Femur (tissue), 1 donor: Measurements from ENCODE around the gene KIF26A.

Experiments used
- DNase-seq: peaks from one replicate; pipeline ENCODE4 v3.0.0-alpha.2; 2017

The KIF26A gene

GRCh38 chr14:104113631-104114420, 24.6 kb upstream of the KIF26A start:
- DNase-seq = peak; percentile 12

- DNase-seq = no peak
Measured at GRCh38 chr14:104114421-104115130, 23.8 kb upstream of the KIF26A start.

- DNase-seq = no peak
Measured at GRCh38 chr14:104115131-104115600, 23.2 kb upstream of the KIF26A start.

GRCh38 chr14:104115691-104116287, 22.6 kb upstream of the KIF26A start:
- DNase-seq = peak; percentile 11

GRCh38 chr14:104116288-104116755, 22.1 kb upstream of the KIF26A start:
- peak; percentile 8 for DNase-seq

GRCh38 chr14:104116756-104117340, 21.5 kb upstream of the KIF26A start:
- DNase-seq = peak; percentile 13

- DNase-seq = peak; percentile 13
Measured at GRCh38 chr14:104117341-104118005, 20.9 kb upstream of the KIF26A start.

- DNase-seq = peak; percentile 14
Measured at GRCh38 chr14:104118006-104118844, 20.2 kb upstream of the KIF26A start.

- DNase-seq = peak; percentile 12
Measured at GRCh38 chr14:104119119-104119487, 19.3 kb upstream of the KIF26A start.

GRCh38 chr14:104119488-104120251, 18.7 kb upstream of the KIF26A start:
- peak; percentile 7 for DNase-seq

GRCh38 chr14:104120281-104120741, 18.1 kb upstream of the KIF26A start:
- no peak for DNase-seq

GRCh38 chr14:104121142-104121541, 17.2 kb upstream of the KIF26A start:
- no peak for DNase-seq

GRCh38 chr14:104123879-104124278, 14.5 kb upstream of the KIF26A start:
- no peak for DNase-seq

- DNase-seq = no peak
Measured at GRCh38 chr14:104125011-104125410, 13.4 kb upstream of the KIF26A start.

- DNase-seq = no peak
Measured at GRCh38 chr14:104126753-104127152, 11.6 kb upstream of the KIF26A start.

GRCh38 chr14:104128981-104129380, 9.4 kb upstream of the KIF26A start:
- DNase-seq = no peak

- DNase-seq = no peak
Measured at GRCh38 chr14:104129556-104129955, 8.8 kb upstream of the KIF26A start.

- DNase-seq = peak; percentile 46
Measured at GRCh38 chr14:104130974-104131651, 7.3 kb upstream of the KIF26A start.

GRCh38 chr14:104131968-104132732, 6.2 kb upstream of the KIF26A start:
- no peak for DNase-seq
